Activated T-cell treated with anti-CD3 and anti-CD28 coated beads, Interleukin-2, amount 50 U/mL, for 48 hours (primary cell): ENCODE measurements around the gene SLC45A3.

Experiments used
- DNase-seq, 2 experiments: peaks; one replicate each; pipeline ENCODE4 v3.0.0-alpha.2; 2020

The SLC45A3 gene

DNA sequence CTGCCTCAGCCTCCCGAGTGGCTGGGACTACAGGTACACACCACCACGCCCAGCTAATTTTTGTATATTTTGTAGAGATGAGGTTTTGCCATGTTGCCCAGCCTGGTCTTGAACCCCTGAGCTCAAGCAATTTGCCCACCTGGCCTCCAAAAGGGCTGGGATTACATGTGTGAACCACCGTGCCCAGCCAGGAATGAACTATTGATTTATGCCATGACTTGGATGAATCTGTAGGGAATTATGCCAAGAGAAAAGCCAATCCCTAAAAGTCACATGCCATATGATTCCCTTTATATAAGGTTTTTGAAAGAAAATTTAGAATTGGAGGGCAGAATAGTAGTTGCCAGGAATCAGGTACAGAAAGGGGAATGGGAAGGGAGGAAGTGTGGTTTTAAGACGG, 19.1 kb upstream of the SLC45A3 start:
- no peak for DNase-seq

DNA sequence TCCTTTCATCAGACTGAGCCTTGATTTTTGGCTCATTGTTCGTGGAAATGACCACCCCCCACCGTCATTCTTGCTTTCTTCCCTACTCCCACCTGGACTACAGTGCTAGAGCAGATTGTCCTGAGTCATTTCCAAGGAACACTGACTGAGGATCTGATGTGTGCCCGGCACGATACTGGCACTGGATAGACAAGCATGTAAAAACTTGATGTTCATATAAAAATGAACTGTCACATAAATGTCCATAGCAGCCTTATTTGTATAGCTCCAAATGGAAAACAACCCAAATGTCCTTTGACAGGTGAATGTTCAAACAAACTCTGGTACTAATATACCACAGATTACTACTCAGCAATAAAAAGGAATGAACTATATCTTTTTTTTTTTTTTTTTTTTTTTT, 18.6 kb upstream of the SLC45A3 start:
- no peak for DNase-seq

DNA sequence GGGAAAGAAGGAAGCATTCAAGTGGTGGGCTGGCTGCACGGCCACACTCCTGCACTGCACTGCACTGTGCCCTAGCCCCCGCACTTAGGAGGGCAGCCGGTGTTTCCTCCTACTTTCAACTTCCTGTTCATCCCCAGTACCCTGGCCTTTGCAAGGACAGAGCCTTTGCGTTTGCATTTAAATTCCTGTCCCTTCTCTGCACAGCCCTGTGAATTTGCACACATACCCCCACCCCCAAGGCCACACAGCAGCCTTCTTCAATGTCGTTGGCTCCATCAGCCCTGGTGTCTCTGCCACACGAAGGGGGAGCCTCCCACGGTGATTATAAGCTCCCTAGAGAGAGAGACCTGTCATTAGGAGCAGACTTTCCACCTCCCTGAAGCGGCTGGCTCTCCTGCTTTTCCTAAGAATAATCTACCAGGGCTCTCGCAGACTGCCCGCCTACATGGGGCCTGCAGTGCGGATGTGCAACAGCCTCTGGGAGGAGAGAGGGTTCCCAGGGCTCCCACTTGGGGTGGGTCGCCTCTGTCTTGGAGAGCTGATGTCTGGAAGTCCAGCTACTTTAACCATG, 13.2 kb upstream of the SLC45A3 start:
- DNase-seq, result no peak

DNA sequence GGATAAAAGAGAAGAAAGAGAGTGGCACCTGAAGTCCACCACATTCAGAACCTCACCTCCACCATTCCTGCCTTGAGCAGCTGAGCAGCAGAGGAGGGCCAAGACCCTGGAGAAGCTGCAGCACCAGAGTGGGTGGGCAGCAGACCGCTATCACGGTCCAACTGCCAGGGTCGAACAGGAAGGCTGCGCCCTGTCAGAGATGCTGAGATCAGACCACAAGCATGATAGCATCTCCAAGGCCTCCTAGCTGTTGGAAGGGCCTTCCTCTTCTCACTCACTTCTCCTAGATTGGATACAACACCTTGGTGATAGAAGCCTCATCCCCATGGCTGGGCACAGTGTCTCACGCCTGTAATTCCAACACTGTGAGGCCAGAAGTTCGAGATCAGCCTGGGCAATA, 12.1 kb upstream of the SLC45A3 start:
- no peak for DNase-seq

DNA sequence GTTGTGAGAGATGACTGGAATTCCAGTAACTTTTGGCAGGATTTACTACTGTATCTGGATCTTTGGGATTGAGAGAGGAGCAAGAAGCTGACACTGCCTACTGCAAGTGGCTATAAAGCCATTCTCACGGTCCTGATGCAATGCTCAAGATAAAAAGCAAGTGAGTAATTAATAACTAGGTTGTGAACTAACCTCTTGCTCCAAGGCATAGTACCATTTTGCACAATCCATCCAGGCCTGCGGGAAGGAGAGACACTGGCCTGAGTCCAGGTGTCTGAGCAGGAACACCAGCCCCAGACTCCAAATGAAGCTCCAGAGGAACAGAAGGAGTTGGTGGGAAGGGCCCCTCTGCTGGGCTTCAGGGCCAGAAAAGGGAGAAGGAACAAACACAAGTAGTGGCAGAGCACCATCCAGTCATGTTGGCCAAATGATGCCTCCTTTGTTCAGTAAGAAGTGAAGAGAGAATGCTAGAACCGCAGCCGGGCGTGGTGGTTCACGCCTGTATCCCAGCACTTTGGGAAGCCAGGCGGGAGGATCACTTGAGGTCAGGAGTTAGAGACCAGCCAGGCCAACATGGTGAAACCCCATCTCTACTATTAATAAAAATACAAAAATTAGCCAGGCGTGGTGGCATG, 9.9 kb upstream of the SLC45A3 start:
- DNase-seq, result no peak

DNA sequence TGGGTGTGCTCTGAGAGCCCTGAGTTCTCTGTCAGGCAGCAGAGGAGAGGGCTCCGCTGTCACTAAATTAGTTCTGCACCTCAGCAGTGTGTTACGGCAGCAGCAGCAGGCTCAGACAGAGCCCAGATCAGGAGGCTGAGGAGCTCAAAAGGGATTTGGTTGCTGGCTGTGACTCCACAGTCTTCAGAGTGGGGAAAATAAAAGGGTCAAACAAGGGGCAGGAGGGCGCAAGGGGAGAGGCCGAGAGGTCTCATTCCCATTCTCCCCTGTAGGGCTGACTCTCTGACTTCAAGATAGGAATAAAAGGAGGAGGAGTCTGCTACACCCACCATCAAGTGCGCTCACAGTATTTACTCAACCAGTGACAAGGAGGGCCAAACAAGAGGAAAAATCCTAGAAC, 9.2 kb upstream of the SLC45A3 start:
- DNase-seq, result no peak

DNA sequence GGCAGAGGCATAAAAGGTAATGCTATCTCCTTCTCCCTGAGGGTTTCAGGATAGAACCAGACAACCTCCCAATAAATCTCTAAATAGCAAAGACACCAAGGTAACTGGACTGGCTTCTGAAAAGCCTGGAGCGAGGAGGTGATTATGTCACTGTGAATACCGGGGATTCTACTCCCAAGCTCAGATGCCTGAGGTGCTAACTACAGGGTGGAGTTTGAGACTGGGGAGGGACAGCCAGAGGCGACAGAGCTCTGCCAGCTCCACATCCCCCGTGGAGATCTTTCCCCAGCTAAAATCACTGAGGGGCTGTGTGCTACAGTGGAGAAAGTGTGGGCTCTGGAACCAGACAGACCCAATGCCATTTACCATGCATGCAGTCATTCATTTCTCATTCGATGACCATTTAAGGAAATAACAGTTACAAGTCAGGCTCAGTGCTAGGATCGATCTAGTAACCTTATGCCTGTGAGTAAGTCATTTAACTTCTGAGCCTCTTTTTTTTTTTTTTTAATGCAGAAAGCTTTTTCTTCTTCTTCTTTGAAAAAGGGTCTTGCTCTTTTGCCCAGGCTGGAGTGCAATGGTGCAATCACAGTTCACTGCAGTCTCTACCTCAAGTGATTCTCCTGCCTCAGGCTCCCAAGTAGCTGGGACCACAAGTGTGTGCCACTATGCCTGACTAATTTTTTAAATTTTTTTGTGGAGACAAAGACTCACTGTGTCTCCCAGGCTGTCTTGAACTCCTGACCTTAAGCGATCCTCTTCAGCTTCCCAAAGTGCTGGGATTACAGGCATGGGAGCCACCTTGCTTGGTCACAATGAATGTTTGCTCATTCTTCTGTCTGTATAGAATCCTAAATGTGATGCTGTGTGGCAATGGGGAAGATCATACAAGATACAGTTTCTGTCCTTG, 8.1 kb upstream of the SLC45A3 start:
- DNase-seq, result no peak

DNA sequence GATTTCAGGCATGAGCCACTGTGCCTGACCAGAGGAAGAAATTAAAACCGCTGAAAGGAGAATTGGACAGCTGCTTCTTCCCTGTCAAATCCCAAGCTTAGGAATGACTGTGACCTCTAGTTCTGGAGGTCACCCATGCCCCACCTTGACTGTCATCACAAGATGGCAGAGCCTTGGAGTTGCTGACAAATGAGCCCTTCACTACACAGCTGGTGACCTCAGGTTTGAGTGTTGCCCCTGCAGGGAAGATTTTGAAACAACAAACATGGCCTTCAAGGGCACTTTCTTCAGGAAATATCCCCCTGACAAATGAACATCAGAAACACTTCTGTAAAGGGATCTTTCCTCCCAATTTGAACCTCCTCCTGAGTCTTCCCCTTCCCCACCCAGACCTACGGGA, 6.9 kb upstream of the SLC45A3 start:
- no peak for DNase-seq

DNA sequence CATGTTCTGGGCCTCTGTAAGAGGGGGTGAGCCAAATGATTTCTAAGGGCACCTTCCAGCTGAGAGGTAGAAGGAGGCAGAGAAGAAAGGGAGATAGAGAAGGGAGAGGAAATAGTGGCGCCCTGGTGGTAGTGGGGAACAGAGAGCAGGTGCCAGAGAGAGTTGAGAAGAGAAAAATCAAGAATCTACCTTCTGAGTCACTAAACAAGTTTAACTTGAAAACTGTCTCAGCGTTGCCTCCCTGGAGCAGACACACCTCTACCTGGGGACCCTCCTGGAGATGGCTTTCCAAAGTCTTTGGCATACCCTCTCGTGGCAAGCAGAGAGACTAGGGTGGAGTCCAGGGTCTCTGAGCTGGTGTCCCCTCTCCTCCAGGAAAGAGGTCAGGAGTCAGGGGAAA, 1.1 kb upstream of the SLC45A3 start:
- DNase-seq, result no peak

DNA sequence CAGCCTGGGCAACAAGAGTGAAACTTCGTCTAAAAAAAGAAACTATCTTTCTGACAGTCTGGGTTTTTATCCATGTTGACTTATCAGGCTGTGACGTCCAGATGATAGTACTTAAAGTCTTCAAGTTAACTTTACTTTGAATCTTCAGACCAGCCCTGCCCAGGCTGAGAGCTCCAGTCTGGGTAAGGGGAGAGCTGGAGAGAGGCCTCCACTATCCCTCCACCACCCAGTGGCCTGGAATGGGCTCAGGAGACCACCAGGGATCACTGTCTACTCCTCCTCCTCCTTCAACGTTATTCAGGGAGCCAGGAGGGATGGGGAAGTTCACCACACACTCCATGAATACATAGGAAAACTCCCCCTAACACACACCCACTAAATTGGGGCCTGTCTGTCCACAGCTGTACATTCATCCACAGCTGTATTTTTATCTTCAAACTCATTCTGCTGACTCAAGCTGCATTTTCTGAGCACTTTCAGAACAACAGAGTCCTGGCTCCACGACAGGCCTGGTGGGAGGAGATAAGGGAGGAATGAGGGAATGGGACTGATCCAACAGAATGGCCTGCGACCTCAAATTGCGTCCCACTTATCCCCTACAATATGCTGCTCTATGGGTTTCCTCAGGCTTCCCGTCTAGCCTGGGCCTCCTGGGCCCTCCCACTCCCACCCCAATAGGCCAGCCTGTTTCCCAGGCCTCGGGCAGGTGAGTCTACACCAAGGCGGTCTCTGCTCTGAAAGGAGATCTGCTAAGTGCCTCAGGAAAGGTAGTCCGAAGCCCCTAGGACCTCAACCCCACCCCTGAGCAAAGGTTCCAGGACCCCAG, 1.8 kb downstream of the SLC45A3 start:
- no peak for DNase-seq

DNA sequence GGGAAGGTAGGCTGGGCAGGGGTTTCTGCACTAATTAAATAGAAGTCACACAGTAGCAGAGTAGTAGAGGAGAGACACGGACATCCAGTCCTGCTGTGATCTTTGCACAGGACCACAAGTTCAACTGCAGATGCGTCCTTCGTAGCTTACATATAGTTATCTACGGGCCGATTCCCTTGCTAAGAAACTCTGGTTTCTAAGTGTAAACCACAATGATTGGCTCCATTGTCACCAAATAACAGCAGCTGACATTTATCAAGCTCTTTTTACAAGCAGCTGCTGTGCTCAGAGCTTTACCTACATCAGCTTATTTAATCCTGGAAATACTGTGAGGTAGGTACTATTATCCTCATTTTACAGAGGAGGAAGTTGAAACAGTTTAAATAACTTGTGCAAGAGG, 3.1 kb downstream of the SLC45A3 start:
- no peak for DNase-seq

DNA sequence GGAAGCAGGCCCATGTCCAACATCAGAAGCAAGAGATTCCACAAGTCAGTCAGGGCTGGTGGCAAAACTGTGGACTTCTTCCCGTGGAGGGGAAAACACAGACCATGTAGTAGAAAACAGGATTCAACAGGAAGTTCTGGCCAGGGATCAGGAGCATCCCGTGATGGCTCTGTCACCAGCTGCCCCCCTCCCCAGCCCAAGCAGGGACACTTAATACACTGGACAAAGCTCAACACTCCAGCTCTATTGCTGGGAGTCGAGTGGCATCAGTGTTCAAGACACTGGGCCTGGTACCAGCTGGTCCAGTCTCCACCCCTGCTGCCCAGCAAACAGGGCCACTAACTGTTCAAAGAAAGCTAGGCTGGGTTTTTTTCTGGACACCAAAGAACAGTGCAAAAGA, 3.7 kb downstream of the SLC45A3 start:
- DNase-seq, result no peak

DNA sequence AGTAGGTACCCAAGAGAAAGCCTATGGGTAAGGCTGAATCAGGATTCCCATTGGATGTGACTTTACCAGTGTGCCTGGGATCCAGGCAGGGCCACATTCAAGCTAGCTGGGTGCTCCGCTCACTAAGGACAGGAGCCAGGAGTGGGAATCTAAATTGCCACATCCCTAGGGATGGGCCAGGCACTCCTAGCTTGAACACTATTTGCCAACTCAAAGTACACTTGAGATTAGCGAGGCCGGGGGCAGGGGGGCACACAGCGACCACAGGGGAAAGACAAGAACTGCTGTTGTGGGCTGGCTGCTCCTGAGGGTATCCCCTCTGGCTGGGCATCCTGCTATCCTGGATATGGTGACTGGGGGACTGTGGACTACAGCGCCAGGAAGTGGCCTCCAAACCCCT, 4.3 kb downstream of the SLC45A3 start:
- no peak for DNase-seq

DNA sequence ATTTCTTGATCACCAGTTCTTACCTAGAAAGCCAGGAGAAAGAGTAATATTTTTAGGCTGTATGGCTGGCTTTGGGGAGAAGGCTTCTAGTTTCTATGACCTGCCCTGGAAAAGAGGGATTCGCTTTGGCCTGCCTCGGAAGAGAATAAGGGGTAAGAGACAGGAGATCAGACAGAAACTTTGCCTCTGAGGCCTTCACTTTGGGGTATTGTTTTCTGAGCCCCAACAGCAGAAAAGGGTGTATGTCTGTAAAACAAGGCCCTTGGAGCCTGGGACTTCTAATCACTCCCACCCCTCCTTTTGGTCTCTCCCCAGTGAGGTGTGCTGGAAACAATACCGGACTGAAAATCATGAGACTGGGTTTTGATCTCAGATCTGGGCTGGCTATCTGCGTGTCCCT, 5.1 kb downstream of the SLC45A3 start:
- no peak for DNase-seq

DNA sequence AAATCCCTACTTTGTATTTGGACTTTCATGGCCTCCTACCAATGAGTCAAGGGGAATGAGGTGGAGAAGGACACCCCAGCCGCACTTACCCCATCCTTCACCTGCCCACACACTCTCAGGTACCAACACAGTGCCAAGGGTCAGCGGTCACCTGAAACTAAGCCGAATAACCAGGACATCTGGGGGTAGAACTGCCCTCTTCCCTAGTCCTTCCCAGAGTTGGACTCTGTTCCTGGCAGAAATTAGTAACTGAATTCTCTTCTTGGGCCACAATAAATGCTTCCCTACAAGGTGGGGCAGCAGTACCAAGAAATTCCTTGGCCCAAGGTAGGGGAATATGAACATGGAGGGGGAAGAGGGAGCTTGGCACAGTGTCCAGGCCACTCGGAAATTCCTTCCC, 7.3 kb downstream of the SLC45A3 start:
- no peak for DNase-seq

DNA sequence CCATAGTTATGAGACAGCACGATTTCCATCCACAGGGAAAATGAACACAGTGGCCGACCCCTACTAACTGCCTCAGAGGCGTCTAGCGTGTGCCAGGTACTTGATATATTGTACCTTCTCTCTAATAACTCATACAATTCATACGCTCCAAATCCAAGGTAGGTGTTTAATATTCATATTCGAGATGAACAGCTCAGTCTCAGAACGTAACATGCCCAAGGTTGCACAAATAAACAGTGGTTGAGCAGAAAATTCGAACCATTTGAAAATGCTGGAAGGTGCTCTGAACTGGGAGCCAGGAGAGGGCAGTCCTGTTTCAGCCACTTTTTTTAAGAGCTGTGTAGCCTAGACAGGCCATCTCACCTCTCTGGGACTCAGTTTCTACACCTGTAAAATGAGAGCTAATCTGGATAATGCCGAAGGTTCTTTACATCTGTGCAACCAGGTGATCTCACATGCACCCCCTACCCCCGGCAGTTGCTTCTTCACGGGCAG, 7.9 kb downstream of the SLC45A3 start:
- no peak for DNase-seq

DNA sequence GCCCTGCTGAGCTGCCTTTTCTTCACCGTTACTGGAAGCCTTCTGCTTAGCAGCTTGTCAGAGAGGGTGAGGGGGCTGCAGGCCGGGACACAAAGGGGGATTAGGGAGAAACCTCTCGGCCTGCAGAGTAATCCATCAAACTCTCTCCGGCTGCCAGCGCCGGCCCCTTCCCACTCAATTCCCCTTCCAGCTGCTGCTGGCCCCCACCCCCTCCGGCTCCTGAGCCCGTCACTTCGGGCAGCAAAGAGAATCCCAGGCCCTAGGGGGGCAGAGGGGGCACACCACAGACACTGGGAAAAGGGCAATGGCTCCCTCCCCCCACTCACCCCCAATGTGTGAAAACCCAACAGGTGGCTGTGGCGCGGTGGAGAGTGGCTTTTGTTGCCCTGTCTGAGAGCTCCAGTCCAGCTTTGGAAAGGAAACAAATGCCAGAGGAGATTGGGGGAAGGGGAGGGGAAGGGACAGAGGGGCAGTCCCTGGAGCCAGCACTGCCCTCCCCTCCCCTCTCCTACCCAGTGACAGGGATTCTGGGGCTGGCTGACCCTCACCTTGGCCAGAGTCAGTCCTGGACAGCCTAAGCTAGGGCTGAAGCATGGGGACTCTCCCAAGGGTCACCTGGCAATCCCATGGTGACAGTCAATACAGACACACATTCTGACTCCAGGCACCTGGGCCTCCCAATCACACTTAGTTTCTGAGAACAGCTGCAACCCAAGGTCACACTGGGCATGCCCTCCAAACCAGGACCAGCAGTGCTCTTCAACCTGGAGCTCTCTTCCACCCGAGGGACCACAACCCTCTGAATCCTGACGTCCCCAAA, 9.5 kb downstream of the SLC45A3 start:
- no peak for DNase-seq

DNA sequence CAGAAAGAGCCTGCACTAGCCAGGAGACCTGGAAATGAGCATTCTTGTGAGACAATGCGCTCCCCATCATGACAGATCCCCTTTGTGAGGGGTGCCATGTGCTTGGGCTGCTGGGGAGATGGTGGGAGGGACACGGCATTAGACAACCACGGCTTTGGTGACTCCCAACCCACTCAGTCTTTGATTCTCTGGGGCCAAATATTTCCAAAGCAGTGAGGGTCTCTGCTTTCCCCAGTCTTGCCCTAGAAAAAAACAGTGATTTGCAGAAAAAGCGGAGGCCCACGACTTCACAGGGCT, 10.2 kb downstream of the SLC45A3 start:
- no peak for DNase-seq

DNA sequence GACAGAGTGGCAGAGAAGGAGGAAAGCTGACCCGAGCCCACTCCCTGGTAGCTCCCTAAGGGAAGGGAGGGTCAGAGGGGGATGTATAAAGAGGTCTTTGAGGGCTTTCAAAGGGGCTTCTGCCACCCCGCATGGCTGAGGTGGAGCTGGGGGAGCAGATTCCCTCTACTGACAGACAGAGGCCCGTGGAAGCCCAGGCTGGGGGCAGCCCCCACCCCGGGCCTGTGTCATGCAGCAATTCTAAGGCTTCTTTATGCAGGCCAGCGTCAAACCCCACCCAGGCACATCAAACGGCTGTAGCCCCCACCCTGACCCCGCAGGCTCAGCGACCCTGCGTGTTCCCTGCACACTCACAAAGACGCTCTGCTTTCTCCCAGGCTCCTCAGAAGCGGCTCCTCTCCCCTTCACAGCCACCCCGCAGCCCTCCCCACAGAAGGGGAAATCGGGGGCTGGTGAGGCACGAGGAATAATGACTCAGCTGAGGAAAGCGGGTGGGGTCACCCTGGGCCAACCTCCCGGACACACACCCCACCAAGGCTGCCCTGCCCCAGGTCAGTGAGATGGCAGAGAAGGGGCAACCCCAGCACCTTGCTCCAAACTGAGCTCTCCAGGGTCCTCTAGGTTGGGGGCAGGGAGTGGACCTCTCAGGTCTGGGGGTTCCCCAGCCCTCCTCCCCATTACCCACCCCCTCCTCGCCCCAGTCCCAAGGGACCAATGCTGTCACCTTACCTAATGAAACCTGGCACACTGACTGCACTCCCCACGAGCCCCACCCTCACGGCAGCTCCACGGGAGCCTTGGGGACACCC, 10.8 kb downstream of the SLC45A3 start:
- no peak for DNase-seq

DNA sequence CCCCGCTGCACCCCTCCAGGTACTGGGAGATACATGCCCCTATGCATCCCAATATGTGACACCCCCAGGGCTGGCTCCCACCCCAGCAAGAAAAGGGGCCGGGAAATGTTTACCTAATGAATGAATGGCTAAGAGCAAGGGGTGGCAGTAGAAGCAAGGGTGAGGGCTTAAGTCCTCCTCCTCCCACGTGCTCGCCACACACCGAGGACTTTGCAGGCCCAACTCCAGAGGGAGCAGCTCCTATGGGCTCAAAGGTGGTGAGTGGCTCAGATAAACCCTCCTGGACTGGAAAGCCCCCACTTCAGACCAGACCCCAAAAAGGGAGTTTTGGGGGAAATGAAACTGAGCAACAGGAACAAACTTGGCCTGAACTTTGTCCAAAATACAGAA, 11.4 kb downstream of the SLC45A3 start:
- no peak for DNase-seq

DNA sequence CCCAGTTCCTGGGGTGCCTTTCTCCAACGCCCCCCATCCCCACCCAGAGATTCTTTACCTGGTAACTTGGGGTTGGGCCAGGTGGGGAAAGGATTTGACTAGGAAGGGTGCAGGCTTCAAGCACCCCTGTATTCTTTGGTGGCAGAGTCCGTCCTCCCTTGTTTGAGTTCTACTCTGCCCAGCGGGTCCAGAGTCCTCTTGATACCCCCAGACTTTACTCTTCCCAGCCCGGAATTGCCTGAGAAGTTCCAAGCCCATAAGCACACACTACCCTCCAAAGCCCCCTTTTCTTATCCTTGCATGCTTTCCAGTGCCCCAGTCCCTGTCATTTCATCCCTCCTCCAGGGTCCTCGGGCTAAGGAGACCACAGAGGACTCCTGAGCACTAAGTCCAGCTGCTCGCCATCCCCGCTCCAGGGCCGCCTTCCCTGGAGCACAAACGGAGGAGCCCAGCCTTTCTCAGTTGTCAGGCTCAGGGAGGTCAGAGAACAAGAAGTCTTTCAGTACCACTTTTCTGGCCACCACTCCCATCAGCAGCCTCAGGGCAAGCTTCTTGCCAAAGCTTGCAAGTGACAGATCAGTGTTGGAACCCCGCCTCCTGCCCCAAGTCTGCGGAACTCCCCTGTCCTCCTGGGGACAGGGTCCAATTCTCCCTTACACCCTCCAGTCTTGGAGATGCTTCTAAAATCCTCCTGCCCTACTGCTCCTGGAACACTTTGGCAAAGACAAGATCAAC, 12.2 kb downstream of the SLC45A3 start:
- DNase-seq, result no peak
